ENCODE measurements around the gene STAP2.

The STAP2 gene

GRCh38 chr19:4326837-4327251 is 11.8 kb downstream of the STAP2 start:
- DNase-seq: no peak

- no peak for DNase-seq
Observed at GRCh38 chr19:4326215-4326836, 12.3 kb downstream of the STAP2 start.

DNA sequence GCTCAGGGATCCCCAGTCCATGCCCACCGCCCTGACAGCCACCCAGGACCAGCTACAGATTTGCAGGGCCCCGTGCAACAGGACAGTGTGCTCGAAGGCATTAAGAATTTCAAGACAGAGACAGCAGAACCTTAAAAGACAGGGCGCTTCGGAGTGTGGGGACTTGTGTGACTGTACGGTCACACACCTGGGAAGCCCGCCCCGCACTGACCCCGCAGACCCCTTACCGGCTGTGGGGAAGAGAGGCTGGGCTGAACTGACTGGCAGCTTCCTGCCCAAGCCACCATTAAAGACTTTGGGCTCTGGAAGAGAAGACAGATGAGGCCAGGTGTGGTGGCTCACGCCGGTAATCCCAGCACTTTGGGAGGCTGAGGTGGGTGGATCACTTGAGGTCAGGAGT is 14.4 kb downstream of the STAP2 start:
- no peak for DNase-seq

GRCh38 chr19:4323692-4324091 is 14.9 kb downstream of the STAP2 start:
- DNase-seq: no peak

DNA sequence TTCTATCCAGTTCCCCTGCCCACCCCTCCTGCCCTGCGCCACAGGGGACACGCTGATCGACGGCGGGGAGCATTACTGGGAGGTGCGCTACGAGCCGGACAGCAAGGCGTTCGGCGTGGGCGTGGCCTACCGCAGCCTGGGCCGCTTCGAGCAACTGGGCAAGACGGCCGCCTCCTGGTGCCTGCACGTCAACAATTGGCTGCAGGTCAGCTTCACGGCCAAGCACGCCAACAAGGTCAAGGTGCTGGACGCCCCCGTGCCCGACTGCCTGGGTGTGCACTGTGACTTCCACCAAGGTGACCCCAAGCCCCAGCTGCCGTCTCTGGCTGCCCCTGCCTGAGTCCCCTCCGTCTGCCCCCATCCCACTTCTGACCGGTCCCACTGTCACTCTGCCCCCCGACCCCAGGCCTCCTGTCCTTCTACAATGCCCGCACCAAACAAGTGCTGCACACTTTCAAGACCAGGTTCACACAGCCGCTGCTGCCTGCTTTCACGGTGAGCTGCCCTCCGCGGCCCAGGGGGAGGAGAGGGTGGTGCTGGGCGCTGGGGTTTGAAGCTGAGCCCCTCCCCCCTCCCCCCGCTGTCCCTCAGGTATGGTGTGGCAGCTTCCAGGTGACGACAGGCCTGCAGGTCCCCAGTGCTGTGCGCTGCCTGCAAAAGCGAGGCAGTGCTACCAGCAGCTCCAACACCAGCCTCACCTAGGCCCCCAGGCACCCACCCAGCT is 15.5 kb downstream of the STAP2 start:
- DNase-seq: no peak

GRCh38 chr19:4320419-4320818 is 18.2 kb downstream of the STAP2 start:
- DNase-seq: no peak

GRCh38 chr19:4319067-4319718 is 19.4 kb downstream of the STAP2 start:
- DNase-seq: no peak

GRCh38 chr19:4318460-4318859 is 20.2 kb downstream of the STAP2 start:
- DNase-seq: no peak

- DNase-seq: no peak
Observed at GRCh38 chr19:4316956-4317355, 21.7 kb downstream of the STAP2 start.

GRCh38 chr19:4313847-4314490 is 24.7 kb downstream of the STAP2 start:
- DNase-seq: no peak

DNA sequence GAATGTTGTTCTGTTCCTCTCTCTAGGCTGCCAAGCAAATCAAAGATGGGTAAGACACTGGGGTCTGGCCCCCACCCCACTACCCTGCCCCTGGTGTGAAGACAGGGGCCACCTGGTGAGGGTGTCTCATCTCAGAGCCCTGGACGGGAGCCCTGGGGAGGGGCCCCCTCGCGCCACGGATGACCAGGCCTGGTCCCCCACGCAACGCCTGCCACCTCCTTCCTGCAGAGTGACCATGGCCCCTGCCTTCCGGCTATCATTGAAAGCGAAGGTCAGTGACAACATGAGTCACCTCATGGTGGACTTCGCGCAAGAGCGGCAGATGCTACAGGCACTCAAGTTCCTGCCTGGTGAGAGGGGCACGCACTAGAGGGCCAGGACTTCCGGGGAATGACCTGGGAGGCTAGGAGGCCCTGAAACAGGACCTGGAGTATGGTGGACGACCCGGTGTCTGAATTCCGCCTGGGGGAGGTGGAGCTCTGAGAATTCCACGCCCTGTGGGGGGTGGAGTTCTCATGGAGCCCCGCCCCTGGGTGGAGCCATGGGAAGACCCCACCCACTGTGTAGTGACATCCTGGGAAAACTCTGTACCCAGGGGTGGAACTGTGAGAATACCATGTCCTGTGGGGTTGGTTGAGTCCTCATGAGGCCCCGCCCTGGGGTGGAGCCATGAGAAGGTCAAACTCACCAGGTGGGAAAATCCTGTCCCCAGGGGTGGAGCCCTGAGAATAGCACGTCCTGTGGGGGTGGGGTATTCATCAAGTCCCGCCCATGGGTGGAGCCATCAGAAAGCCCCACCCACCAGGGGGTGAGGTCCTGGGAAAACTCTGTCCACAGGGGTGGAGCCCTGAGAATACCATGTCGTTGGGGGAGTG is 28.1 kb downstream of the STAP2 start:
- DNase-seq: no peak

GRCh38 chr19:4305659-4306058 is 33.0 kb downstream of the STAP2 start:
- DNase-seq: no peak

- DNase-seq: no peak
Observed at GRCh38 chr19:4305257-4305612, 33.4 kb downstream of the STAP2 start.

DNA sequence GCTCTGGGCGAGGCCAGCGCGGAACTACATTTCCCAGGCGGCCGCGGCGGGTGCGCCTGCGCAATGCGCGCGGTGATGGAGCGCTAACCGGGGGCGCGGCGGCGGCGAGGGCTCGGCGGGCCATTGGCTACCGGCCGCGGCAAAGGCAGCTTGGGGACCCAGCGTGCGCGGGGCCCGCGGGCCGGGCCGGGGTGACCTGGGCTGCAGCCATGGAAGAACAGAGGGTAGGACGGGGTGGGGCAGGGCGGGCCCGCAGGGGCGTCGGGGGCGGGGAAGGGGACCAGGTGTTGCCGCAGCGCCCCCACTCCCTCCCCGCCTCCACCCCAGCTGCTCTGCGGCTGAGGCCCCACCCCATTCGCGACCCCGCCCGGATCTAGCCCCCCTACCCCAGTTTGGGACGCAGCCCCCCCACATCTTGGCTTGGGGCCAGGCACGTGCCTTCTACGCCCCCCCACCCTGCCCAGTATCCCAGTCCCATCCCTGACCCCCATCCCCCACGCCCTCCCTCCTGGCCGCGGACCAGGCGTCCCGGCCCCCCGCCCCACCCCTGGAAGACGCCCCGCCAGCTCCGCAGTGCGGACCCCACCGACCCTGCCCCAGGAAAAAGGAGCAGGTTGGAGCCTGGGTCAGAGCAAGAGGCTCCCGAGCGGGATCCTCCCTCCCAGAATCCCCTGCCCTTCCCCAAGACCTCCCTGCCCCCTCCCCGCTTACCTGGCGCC is 33.9 kb downstream of the STAP2 start, which contains the start of gene FSD1:
Gene FSD1, plus strand, starts transcription at position 61 of the 719 bp plus-strand sequence. Its CDS starts 149 bp downstream, at position 210.
- DNase-seq: peak; percentile 59

DNA sequence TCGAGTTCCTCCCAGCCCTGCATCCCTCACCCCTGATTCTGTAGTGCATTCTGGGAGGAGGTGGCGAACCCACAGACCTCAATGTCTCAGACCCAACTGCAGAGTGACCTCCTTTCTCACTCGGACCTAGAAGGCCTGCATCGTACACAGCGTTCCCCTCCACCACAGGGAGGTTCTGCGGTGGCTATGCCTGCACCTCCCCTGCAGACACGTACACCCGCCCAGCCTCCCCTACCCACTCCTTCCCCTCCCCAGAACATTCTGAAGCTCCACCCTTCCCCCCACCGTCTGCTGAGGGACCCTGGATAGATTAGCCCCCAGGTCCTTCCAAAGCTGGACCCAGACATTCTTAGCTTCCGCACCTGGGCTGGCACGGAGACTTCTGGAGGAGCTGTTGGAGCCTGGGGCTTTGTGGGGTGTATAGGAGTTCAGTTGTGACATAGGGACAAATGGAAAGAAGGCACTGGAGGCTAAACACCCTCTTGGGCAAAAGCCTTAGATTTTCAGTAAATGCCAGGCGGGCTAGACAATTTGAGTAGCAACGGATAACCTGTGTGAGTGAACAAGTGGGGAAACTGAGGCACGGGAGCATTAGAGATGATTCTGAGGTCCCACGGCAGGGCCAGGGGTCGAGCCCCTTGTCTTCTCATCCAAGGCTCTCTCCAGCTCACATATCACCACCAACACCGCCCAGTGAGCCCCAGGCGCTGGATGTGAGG is 34.6 kb downstream of the STAP2 start:
- DNase-seq: no peak

DNA sequence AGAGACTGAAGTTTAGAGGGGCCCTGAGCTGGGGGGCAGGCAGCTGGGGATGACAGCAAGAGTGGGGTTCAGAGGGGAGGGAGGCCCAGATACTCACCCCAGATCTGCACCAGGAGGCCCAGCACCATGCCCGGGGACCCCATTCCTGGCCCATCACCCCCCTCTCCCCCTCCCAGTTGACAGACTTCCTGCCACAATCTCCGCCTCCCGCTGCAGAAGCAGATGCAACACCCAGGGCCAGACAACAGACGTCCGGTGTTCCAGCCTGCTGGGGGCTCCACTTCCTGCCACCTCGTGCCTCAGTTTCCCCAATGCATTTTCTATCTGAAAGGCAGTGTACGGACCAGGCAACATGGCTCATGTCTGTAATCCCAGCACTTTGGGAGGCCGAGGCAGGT is 36.4 kb downstream of the STAP2 start, which contains the start of gene TMIGD2:
Gene TMIGD2, minus strand, starts transcription at position 147 of the 398 bp plus-strand sequence. Its CDS starts 4 bp downstream, at position 143.
- DNase-seq: no peak

GRCh38 chr19:4301590-4302242 is 36.9 kb downstream of the STAP2 start:
- no peak for DNase-seq

DNA sequence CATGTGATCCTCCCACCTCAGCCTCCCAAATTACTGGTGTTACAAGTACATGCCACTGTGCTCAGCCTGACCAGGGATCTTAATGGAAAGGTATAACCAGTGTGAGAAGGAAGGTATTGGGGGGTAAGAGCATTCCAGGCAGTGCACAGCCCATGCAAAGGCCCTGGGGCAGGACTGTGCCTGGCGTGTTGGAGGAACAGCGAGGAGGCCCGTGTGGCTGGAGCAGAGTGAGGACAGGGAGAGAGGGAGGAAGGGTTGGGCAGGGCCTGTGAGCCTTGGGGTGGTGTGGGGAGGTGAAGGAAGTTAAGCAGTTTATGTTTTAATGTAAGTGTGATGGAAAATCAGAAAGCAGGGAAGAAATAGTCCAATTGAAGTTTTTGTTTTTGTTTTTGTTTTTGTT is 38.0 kb downstream of the STAP2 start:
- DNase-seq: no peak

DNA sequence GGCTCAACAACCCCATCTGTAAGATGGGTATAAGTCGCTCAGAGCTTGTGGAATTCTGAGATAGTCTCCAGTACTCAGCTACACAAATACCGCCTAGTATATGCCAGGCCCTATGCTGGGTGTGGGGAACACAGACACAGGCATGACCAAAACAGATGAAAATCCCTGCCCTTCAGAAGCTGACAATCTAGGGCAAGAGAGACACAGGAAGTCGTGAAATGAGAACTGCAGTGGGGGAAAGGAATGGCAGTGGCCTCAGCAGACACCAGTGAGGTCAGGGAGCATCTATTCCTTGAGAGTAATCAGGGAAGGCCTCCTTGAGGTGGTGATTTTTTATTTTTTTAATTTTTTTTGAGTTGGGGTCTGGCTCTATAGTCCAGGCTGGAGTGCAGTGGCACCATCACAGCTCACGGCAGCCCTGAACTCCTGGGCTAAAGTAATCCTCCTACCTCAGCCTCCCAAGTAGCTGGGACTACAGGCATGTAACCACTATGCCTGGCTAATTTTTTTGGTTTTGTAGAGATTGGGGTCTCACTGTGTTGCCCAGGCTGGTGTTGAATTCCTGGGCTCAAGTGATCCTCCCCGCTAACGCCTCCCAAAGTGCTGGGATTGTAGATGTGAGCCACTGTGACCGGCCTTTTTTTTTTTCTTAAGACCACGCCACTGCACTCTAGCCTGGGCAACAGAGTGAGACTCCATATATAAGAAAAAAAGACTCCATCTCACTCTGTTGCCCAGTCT is 39.6 kb downstream of the STAP2 start:
- DNase-seq: no peak

Data from fibroblast of skin of right quadriceps (primary cell).